Hematopoietic multipotent progenitor cell treated with erythropoietin and hydrocortisone succinate and interleukin-3 and kit ligand, for 8 days (in vitro differentiated cells): ENCODE measurements around the gene MYO5B.

Experiments
- DNase-seq: peaks from one replicate; pipeline ENCODE4 v3.0.0-alpha.2; 2015

Gene MYO5B

GRCh38 chr18:49961271-49961670 lies 233.7 kb downstream of the MYO5B start:
- no peak for DNase-seq

- DNase-seq, result no peak
Observed at GRCh38 chr18:49960376-49960775, 234.6 kb downstream of the MYO5B start.

GRCh38 chr18:49959176-49959575 lies 235.8 kb downstream of the MYO5B start:
- no peak for DNase-seq

GRCh38 chr18:49955263-49955662 lies 239.7 kb downstream of the MYO5B start:
- no peak for DNase-seq

- no peak for DNase-seq
Observed at GRCh38 chr18:49953391-49953790, 241.6 kb downstream of the MYO5B start.

- DNase-seq, result no peak
Observed at GRCh38 chr18:49949951-49950395, 245.0 kb downstream of the MYO5B start.

- DNase-seq, result no peak
Observed at GRCh38 chr18:49948975-49949374, 246.0 kb downstream of the MYO5B start.

- no peak for DNase-seq
Observed at GRCh38 chr18:49944663-49945062, 250.3 kb downstream of the MYO5B start.

- no peak for DNase-seq
Observed at GRCh38 chr18:49936821-49937220, 258.1 kb downstream of the MYO5B start.

- no peak for DNase-seq
Observed at GRCh38 chr18:49935215-49935614, 259.7 kb downstream of the MYO5B start.

GRCh38 chr18:49934457-49934856 lies 260.5 kb downstream of the MYO5B start:
- no peak for DNase-seq

GRCh38 chr18:49933530-49934128 lies 261.3 kb downstream of the MYO5B start:
- DNase-seq, result no peak

- no peak for DNase-seq
Observed at GRCh38 chr18:49931760-49932159, 263.2 kb downstream of the MYO5B start.

GRCh38 chr18:49931179-49931578 lies 263.8 kb downstream of the MYO5B start:
- no peak for DNase-seq

- DNase-seq, result no peak
Observed at GRCh38 chr18:49926106-49926745, 268.7 kb downstream of the MYO5B start.

GRCh38 chr18:49924293-49924983 lies 270.5 kb downstream of the MYO5B start:
- DNase-seq, result no peak

GRCh38 chr18:49922228-49922627 lies 272.7 kb downstream of the MYO5B start:
- DNase-seq, result no peak

GRCh38 chr18:49921318-49921985 lies 273.5 kb downstream of the MYO5B start:
- no peak for DNase-seq

- DNase-seq, result no peak
Observed at GRCh38 chr18:49920731-49921130, 274.2 kb downstream of the MYO5B start.

GRCh38 chr18:49917742-49918141 lies 277.2 kb downstream of the MYO5B start:
- no peak for DNase-seq

GRCh38 chr18:49915352-49915751 lies 279.6 kb downstream of the MYO5B start:
- no peak for DNase-seq

- DNase-seq, result no peak
Observed at GRCh38 chr18:49913221-49913620, 281.7 kb downstream of the MYO5B start.

- DNase-seq, result no peak
Observed at GRCh38 chr18:49911427-49911826, 283.5 kb downstream of the MYO5B start.

- DNase-seq, result no peak
Observed at GRCh38 chr18:49910986-49911385, 284.0 kb downstream of the MYO5B start.
